ENCODE measurements around the gene MUSTN1.

Gene MUSTN1

DNA sequence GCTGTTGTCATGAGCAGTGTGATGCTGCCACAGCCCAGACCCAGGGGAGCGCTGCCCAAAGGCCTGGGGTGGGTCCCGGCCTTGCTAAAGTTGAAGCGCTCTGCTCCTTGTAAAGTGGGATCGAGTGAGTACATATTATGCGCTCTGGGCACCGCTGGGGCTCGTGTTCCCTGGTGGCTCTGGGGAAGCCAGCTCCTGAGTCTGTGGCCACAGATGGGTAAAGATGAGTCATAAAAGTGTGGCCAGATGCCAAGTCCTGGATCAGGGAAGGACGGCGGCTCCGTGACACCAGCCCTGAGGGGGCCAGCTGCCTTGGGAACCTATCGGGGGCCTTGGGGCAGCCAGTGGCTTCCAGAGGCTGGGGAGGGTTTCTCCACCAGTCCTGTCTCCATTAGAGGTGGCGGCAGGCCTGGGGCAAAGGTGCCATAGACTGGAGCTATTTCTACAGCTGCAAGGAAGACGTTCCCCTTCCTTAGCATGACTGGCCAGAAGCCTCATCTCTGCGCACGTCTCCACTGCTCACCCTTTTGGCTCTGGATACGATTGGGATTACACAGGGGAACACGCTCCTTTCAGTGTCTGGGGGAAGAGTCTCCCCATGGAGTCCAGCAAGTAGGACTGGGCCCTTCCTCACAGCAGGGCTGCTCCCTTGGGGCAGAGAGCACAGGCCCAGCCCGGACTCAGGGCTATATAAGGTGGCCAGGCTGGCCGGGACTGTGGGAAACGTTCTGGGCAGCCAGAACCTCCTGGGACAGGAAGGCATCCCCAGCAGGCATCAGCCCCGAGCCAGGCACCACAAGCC, 3.1 kb downstream of the MUSTN1 start:
- DNase-seq, result no peak

DNA sequence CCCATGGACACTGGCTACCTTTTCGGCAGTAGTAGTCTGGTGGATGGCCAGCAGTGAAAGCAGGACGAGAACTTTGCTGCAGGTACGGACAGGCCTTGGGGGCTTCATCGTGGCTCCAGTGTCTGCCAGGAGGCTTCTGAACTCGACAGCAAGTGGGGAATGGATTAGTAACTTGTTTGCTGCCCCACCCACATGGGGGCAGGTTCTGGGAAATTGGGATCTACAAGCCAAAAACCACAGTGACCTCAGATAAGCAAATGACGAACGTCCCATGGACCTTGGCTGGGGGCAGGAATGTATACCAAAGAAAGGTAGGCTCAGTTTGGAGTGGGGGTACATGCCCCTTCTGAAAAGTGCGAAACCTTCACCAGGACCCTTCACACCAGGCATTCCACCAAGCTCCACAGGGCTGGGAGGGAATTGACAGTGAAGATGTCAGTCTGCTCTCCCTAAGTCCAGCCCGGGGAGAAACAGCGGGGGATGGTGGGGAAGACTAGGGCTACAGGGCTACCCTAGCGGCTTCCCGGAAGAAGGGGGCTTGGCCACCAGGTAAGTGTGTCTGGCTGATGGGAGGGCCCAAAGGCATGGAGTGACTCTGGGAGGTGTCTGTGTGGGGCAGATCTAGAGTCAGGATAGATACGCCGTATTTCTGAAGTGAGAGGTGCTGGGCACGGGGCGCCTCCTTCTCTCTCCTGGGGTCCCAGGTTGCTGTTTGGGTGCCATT, 4.1 kb downstream of the MUSTN1 start, which contains the start of gene ITIH4:
Gene ITIH4, minus strand, starts transcription at position 138 of the 724 bp plus-strand sequence. Its CDS starts 30 bp downstream, at position 108.
- DNase-seq, result no peak

DNA sequence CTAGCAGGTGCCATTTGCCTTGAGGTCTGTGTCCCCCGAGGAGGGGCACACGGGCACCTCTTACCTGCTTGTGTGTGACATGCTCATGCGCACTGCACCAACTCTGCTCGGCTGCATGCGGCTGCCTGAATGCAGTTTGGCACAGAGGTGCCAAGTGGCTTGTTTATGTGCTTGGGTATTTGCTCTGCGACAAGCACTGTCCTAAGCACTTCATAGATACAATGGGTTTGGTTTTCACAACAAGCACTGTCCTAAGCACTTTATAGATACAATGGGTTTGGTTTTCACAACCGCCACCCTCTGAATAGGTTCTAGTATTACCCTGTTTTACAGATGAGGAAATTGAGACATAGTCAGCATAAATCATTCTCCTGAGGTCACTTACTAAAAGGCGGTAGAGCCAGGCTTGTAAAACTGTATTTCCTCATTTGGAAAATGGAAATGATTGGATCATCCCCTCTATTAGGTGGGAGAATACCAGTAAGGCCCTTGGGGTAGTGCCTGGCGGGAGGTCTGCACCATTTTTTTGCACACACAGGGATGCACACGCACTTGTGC, 4.8 kb downstream of the MUSTN1 start:
- no peak for DNase-seq

DNA sequence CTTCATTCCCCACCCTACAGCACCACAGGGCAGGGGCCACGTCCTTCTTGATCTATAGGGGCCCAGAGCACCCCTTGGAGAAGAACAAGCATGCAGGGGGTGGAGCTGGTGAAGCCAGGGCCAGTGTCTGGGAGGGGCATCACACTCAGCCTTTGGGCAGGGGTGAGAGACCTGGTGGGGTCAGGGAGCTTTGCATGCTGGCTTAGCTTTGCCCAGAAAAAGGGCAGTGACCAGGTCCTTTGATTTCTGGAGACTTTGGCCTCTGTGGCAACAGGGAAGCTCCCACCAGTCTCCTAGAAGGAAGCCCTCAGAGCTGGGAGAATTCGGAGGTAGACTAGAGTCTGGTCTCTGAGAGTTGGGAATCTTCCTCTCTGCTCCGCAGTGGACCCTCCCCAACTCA, 5.3 kb downstream of the MUSTN1 start:
- DNase-seq, result no peak

DNA sequence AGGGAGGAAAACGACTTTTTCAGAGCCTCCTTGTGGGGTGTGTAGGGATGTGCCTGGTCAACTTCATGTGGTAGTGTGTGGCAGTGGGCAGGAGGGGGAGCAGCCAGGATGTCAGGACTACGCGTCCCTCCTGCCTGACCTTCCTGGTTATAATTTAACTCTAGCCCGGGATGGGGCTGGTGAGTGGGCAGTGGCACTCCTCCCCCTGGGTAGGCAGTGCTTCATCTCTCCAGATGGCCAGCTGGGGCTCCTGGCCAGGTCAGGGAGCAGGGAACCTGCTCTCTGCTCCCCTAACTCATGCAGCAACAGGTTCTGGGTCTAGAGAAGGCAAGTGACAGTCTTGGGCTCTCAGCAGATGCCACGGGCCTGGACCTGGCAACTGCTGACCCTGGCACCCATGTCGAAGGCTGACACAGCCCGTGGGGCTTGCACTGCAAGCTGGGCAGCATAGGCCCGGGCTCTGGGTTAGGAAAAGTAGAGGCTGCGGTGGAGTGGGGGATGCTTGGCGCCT, 6.9 kb downstream of the MUSTN1 start:
- no peak for DNase-seq

DNA sequence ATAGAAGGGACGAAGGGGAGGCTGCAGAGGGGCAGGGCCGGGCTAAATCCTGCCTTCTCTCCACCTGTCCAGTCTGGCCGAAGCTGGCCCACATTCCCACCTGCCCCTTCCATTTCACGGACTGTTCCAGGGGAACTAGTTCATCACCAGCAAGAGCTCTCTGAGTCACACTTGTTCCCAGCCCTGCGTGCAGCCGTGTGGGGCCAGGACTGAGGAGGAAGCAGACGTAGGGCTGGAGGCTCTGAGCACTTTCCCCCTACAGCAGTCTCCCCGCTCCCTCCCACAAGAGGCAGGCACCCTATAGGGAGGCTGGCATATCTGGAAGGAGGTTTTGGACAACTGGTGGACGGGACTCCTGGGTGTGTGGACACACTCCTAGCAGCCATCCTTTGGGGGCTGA, 7.4 kb downstream of the MUSTN1 start:
- no peak for DNase-seq

DNA sequence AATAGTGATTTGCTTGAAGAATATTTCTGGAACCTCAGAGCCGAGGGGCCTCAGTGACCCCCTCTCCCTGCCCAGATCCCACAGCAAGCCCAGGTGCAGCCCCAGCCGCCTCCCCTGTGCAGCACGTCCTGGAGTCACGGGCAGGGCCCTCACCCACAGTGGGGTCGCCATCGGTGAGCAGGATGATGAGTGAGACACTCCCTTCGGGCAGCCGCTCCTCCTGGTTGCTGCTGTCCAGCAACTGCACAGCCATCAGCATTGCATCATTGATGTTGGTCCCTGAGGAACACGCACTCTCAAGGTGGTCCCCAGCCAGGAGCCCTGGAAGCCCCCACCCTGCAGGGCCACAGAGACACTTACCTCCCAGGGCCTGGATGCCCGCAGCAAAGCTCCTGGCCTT, 10.8 kb downstream of the MUSTN1 start:
- no peak for DNase-seq

DNA sequence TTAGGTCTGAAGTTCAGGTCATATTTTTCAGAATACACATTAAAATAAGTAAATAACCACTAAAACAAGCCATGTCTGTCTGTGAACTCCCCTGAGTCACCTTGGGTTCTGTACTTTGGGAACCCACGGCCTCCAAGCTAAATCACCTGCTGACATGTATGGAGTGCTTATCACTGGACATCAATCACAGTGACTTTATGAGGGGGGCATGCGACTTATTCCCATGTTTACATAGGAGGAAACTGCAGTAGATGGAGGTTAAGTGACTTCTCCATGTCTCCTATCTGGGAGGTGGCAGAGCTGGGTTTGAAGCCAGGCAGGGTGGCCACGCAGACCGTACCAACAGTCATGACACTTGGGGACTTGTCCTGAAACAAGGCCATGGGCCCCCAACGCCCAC, 12.5 kb downstream of the MUSTN1 start:
- DNase-seq, result no peak

- no peak for DNase-seq
Observed at GRCh38 chr3:52820736-52821135, 14.1 kb downstream of the MUSTN1 start.

GRCh38 chr3:52819936-52820335, 14.9 kb downstream of the MUSTN1 start:
- DNase-seq, result no peak

DNA sequence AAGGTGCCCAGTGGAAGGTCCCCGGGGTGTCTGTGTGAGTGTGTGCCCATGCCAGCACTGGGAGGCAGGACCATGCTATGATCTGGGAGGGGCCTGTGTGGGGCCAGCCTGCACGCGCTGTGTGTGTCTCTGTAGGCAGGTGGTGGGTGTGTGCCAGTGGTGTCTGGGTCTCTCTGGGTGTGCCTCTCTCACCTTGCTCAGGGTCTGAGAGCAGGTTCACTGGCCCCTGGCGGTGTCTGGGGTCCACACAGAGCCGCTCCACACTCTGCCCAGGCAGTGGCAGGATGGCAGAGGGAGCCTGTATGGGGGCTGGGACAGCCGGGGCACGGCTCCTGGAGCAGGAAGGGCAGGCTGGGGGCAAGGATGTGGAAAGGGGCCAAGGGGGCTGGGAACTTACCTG, 17.0 kb downstream of the MUSTN1 start:
- DNase-seq, result no peak

DNA sequence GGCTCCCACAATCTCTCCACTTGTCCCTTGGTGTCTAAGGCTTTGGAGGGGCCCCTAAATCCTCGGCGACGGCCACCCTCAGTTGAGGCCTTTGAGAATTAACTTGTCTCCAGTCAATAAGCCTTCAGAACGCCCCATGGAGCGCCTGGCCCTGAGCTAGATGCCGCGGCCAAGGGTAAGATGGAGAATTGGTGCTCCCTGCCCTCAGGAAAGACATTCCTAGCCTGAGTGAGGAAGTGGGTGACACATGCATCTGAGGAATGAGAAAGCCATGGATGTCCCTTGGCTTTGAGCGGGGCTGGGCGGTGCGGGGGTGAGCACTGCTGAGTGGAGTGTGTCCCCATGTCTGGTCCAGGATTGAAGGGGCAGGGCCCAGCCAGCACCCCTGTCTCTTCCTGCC, 17.6 kb downstream of the MUSTN1 start:
- no peak for DNase-seq

GRCh38 chr3:52816654-52817053, 18.2 kb downstream of the MUSTN1 start:
- no peak for DNase-seq

GRCh38 chr3:52816199-52816598, 18.6 kb downstream of the MUSTN1 start:
- DNase-seq, result no peak

GRCh38 chr3:52813810-52814209, 21.0 kb downstream of the MUSTN1 start:
- no peak for DNase-seq

DNA sequence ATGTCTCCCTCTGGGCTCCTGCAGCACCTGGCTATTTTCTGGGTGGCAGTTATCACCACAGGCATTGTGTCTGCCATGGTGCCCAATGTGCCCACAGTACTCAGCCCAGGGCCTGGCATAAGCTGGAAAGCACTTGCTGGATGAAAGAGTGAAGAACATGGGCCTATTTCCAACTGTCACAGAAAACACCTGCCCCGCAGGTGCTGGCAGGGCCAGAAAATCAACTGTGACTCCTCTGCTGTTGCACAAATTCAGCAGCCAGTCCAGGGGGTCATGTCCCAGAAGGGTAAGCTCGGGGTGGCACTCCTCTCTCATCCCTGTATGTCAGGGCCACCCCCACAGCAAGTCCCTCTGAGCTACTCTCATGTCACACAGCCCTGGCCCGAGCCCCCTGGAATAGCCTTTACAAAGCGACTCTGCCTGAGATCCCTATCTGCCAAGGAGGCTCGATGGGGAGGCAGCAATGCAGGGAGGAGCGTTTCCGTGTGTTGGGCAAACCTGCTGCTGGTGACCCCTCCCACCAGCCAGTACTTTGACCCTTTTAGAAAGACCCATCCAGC, 23.3 kb downstream of the MUSTN1 start:
- no peak for DNase-seq

DNA sequence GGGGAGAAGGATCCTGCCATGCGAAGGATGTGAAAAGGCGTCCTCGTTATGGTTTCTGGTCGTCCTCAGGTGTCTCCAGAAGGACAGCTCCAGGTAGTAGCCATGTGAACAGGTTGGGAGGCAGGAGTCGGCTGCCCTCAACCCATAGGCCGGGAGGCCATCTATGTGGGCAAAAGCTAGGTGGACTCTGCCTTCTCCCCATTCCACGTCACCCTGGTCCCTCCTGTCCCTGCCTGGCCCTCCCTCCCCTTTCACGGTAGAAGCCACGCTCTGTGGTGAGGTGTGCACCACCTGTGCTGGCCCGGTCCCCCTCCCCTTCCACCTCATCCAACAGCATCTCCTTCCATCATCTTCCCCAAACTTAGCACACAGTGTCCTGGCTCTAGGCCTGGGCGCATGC, 23.9 kb downstream of the MUSTN1 start:
- DNase-seq, result no peak

DNA sequence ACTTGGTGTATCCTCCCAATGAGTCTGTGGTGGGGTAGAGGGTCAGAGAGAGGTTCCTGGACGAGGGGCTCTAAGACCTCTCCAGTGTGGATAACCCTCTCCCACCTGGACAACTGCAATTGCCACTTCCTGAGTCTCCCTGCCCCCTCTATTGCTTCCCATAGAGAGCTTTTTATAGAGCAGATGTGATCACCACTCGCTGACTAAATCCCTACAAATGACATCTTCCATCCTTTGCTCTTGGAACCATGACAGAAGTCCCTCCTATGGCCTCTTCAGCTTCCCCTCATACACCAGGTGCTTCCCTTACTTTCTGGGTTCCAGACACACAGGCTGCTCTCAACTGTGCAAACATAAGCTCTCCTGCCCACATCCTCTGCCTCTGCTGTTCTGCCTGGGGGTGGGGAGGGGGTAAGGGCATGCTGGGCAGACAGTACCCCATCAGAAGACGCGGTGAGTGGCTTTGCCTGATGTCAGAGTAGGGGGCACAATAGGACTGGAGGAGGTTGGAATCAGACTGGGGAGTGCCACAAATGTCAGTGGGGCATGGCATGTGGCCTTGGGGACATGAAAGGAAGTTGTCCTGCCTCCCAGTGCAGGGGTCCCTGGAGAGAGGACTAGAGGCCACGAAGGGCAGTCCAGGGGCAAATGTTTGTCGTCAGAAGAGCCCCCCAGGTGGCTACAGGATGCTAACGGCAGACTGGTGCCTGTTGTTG, 25.0 kb downstream of the MUSTN1 start:
- no peak for DNase-seq

- DNase-seq, result no peak
Observed at GRCh38 chr3:52809149-52809548, 25.7 kb downstream of the MUSTN1 start.

DNA sequence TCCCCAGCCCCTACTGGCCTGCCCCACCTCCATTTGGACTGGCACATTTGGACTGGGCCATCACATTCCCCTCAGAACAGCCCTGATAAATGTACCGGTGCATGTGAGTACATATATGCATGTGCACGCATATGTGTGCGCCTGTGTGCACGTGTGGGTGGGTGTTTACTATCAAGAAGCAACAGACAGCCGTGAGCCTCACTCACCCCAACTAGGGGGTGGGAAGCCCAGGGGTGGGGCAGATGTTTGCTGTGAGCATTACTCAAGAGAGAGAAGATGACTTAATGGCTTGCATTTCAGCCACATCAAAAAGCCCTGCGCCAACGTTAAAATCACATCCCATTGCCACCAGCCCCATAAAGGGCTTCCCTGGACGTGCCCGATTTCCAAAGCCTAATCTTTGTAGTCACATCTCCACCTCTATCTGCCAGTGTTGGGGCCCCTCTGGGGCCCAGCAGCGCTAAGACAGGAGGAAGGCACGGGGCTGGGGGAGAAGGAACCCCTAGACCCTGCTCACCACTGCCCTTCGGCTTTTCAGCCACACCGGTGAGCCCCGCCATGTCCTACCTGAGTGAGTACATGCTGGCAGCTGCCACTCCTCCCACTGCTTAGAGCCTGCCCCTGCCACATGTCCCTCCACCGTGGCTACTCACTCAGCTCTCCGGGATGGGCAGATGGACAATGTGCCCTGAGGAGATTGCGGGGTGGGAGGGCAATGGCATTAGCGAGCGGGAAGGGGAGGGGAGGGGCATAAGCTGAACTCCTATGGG, 29.4 kb downstream of the MUSTN1 start:
- DNase-seq, result no peak

DNA sequence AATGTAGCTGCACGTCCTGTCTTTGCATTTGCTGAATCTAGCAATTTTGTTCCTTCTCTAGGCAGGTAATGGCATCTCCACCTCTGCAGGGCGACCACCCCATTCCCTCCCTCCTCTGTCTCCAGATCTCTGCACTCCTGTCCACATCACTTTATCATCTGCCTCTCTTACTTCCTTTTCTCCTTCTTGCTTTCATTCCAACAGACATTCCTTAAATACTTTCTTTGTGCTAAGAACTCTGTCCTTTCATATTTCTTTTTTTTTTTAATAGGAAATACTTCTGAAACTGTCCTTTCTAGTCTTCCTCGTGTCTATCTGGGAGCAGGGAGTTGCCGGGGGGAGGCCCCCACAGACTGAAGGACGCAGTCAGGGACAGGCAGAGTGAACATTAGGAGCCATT, 33.0 kb downstream of the MUSTN1 start:
- no peak for DNase-seq

DNA sequence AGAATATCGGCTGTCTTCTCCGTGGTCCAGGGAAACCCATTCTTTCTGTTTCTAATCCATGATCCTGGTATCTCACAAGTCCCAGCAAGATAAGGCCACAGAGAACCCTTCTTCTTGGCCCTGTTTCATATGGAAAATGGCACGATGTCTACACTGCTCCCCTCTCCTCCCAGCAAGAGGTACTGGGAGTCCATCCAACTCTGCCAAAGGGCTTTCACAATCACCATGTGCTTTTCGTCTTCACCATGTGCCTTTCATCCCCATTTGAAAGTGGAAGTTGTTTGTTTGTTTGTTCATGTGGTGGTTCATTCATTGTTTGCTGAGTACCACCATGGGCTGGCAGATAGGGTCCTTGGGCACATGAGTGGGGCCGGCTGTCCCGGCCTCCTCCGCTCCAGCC, 34.7 kb downstream of the MUSTN1 start:
- DNase-seq, result no peak
